ENCODE measurements around the gene MOB4.
"Not testable (repeated sequence)": the region's sequence is repeated elsewhere in the genome, so short reads cannot be mapped to it uniquely, and the experiment has no call there.

MOB4 gene

DNA sequence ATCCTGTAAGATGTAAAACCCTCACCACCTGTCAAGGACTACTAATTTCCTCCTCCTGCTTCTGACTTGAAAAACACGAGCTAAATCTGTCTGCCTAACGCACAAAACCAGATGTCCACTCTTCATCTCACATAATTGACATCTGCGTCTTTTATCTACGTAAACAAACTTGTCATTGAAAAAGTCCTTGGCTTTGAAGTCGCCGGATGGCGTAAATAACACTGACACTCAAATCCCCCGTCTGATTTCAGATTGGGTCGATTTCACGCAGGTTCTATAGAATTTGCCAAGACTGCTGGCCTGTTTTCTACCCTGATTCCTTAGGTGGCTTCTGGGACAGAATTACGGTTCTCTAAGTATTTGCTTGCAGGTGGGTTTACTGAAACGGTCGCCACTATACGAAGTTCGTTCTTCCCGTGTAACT, 539 bp upstream of the MOB4 start:
- DNase-seq, result no peak

DNA sequence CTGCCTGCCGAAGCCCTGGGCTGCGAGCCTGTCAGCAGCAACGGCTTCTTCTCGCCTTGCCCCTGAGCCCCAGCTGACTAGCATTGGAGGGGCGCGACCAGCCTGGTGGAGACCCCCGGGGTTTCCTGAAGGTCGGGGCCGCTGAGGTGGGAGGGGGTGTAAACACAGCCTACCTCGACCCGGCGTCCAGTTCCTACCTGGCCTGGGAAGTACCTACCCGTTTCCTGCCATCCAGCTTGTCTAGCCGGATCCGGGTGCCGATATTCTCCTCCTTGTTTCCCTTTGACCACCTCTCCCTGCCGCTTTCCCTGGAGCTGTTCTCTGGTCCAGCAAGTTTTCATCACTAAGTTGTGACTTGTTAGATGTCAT, 511 bp downstream of the MOB4 start:
- no peak for DNase-seq

GRCh38 chr2:197517150-197517549, 1.3 kb downstream of the MOB4 start:
- no peak for DNase-seq

DNA sequence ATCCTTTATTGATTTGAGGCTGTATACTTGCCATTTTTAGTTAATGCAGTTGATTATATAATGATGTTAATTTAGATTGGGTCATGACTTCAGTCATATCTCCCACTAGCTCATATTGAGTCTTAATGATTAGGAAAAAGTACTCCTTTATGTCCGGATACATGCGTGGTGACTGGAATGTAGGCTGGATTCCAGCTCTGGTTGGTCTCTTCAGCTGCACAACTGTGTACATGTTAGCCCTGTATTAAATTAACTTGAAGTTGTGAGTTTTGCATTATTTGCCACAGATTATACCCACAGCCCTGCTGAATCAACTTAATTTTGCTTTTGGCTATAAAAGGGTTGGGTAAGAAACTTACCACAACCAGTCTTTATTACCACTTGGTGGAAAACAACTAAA, 22.5 kb downstream of the MOB4 start:
- no peak for DNase-seq

GRCh38 chr2:197539734-197540133, 23.9 kb downstream of the MOB4 start:
- DNase-seq, result no peak

- DNase-seq, result no peak
These were observed 27.3 kb downstream of the MOB4 start for GRCh38 chr2:197543206-197543605.

GRCh38 chr2:197547163-197547900, 31.5 kb downstream of the MOB4 start:
- no peak for DNase-seq

- DNase-seq, result no peak
These were observed 32.7 kb downstream of the MOB4 start for GRCh38 chr2:197548582-197548981.

DNA sequence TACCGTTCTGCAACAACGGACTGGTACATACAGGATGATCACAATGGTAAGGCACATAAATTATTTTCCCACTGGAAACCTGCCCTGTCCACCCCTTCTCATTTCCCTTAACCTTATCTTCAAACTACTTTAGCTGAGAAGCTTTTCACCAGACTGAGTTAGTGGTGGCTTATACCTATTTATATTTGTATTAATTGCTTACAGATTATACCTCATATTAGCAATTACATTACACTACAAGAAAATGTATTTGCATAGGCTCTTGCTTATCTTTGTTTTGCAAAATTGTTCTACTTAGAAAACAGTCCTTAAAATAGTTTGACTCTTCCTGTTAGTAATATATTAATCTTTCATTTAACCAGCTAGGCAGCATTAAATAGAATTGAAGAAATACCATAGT, 35.4 kb downstream of the MOB4 start:
- DNase-seq, result not testable (repeated sequence)

DNA sequence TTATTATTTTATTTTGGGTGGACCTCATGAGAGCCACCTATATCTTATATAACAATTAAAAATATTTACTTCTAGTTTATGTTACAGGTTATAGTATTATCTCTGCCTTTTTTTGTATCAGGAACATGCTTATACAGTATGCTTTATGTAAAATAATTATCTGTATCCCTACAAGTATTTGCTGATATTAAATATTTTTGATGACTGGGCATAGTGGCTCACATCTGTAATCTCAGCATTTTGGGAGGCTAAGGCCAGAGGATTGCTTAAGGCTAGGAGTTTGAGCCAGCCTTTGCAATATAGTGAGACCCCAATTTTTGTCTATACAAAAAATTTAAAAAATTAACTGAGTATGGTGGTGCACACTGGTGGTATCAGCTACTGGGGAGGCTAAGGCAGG, 39.6 kb downstream of the MOB4 start:
- no peak for DNase-seq

DNA sequence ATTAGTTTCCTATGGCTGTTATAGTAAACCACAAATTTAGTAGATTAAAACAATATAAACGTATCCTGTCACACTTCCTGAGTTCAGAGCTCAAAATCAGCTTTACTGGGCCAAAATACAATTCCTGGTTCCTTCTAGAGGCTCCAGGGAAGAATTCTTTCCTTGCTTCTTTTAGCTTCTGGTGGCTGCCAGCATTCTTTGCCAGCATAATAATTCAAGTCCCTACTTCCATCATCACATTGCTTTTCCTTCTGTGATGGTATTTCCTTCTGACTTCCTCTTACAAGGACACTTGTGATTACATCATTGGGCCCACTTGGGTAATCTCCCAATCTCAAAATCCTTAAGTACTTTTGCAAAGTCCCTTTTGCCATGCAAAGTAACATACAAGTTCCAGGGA, 40.6 kb downstream of the MOB4 start:
- DNase-seq, result no peak

DNA sequence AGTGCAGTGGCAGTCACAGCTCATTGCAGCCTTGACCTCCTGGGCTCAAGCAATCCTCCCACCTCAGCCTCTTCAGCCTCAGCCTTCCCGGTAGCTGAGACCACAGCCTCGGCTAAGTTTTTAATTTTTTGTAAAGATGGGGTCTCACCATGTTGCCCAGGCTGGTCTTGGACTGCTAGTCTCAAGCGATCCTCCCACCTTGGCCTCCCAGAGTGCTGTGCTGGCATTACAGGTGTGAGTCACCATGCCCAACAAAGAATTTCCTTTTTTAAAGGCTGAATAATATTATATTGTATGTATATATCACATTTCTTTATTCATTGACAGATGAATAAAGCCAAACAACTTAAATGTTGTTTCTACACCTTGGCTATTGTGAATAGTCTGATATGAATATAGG, 42.5 kb downstream of the MOB4 start:
- DNase-seq, result no peak

DNA sequence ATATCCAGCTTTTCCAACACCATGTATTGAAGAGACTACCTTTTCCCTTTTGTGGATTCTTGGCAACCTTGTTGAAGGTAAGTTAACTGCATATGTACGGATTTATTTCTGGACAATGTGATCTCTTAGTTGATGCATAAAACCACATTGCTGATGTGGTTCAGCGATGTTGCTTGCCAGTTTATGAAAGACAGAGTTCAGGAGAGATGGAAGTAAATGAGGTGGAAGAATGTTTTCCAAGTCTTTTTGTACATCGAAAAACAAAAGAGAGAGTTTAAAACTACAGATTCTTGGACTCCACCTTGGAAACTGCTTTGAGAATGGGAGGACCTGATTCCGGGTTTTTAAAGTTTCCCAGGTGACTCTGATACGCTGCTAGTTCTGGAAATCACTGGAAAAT, 43.8 kb downstream of the MOB4 start:
- no peak for DNase-seq

DNA sequence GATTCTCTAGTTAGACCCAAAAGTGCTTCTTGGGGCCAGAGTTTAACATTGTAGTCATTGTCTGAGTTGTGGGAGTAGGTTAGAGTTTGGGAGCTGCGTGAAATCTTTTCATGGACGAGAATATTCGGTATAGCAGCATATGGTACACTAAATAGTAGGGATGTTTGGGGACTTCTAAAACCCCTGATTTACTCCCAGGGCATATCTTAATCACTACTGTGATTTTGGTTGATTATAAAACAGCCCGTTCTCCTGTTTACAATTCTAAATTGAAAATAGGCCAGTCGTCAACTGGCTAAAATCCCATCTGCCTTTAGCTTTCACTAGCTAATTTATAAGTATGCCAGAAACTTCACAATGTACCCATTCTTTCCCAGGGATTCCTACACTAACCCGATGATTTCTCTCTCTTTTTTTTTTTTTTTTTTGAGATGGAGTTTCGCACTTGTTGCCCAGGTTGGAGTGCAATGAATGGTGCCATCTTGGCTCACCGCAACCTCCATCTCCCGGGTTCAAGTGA, 44.3 kb downstream of the MOB4 start:
- DNase-seq, result no peak

DNA sequence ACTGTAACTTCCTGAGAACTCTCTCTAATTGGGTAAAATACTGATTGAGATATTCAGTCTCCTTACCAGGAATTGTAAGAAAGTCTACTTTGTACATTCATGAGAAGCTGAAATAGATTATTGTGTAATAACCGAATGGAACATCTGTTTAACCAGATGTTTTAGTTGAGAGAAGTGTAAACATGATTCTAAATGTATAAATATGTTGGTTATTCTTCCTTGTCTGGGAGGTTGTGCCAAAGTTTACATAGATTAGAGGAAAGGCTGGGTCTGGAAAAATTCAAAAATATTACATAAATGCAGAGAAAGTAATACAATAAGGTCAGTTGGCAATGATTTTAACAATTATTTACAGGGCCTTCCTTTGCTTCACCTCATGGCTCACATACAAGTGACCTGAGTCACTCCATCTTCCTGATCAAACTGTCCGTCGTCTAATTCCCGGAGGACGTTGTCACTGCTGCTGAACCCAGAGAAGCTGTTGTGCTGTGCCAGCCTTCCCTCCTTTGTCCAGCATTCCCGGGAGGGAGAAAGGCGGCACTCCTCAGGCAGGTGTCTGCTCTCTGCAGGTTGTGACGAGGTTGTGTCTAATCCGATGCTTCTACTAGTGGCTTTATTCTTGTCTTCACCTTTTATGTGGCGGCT, 55.9 kb downstream of the MOB4 start:
- no peak for DNase-seq

- no peak for DNase-seq
These were observed 57.7 kb downstream of the MOB4 start for GRCh38 chr2:197573608-197574007.

GRCh38 chr2:197575987-197576386, 60.1 kb downstream of the MOB4 start:
- DNase-seq, result no peak

DNA sequence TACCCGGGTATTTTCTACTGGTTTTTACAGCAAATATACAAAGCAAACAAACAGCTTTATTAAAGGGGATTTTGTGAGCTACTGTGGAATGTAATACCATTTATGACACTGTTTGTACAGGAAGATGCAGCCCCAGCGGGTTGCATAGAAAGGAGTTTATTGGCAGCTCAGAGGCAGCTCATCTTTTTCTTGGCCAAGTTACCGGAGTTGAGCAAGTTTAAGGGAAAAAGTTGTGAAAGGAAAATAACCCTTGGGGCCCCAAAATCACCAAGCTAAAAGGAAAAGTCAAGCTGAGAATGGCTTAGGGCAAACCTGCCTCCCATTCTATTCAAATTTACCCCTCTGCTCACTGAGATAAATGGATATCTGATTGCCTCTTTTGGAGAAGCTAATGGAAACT, 60.8 kb downstream of the MOB4 start:
- DNase-seq, result no peak

GRCh38 chr2:197577446-197577845, 61.6 kb downstream of the MOB4 start:
- no peak for DNase-seq

GRCh38 chr2:197578294-197578693, 62.4 kb downstream of the MOB4 start:
- DNase-seq, result not testable (repeated sequence)

GRCh38 chr2:197580166-197580565, 64.3 kb downstream of the MOB4 start:
- not testable (repeated sequence) for DNase-seq

- not testable (repeated sequence) for DNase-seq
These were observed 71.4 kb downstream of the MOB4 start for GRCh38 chr2:197587255-197587654.

- no peak for DNase-seq
These were observed 75.6 kb downstream of the MOB4 start for GRCh38 chr2:197591339-197592072.

- DNase-seq, result no peak
These were observed 80.9 kb downstream of the MOB4 start for GRCh38 chr2:197596766-197597165.

Data from activated CD4-positive, alpha-beta T cell treated with anti-CD3 and anti-CD28 coated beads, Interleukin-2, Interleukin-6, amounts not matched to agents 100 ng/mL and 50 ng/mL, durations not matched to agents 16 hours and 8 hours (primary cell).